A673 (cell line): Measurements from ENCODE around the gene LRRC2. TPM values are rescaled to one million over a fixed set of nuclear protein-coding genes. Genes with fewer than 3 reads are reported as not detected.

Experiments used
- Bru-seq: library from RNA; stranded (reverse); fragments of 400-500 nt; gene quantifications from one replicate; lab custom pipeline; 2021; lab: Mats Ljungman, UMichigan
- BruChase-seq, 2 experiments: library from RNA; stranded (reverse); fragments of 400-500 nt; gene quantifications; one replicate each; lab custom pipeline; 2021; lab: Mats Ljungman, UMichigan
- BruUV-seq: library from RNA; stranded (reverse); fragments of 400-500 nt; replicated peaks from 2 replicates; lab custom pipeline; 2021; lab: Mats Ljungman, UMichigan
- CTCF ChIA-PET: fragments of 300-600 bp; sonication (Branson Sonifier 250); formaldehyde crosslinking; loops from one replicate; lab custom pipeline; 2022; ENCODE audit warnings: antibody characterized with exemption; lab: Charles Lee
- POLR2A ChIA-PET: fragments of 300-600 bp; sonication (Branson Sonifier 250); formaldehyde crosslinking; loops from one replicate; lab custom pipeline; 2022; ENCODE audit warnings: antibody characterized with exemption; ENCODE audit not compliant: low non-redundant PET; lab: Charles Lee
- DNase-seq: peaks from one replicate; pipeline ENCODE4 v3.0.0-alpha.2; 2015; ENCODE audit warnings: low spot score
- H3K27ac ChIP-seq: fragments of 200-600 bp; sonication (generic); 2 replicates; pipeline ENCODE4 v1.5.1; 2016; ENCODE audit warnings: mixed run types, low read depth, mild to moderate bottlenecking, mixed read lengths, antibody characterized with exemption, low read length; ENCODE audit not compliant: poor library complexity, severe bottlenecking
- H3K27me3 ChIP-seq: fragments of 200-600 bp; sonication (generic); replicated peaks from 2 replicates; pipeline ENCODE4 v1.6.1; 2017; ENCODE audit warnings: mixed run types, low read depth, mild to moderate bottlenecking, mixed read lengths, antibody characterized with exemption, low read length; ENCODE audit not compliant: insufficient read depth, poor library complexity
- H3K36me3 ChIP-seq: fragments of 200-600 bp; sonication (generic); 2 replicates; pipeline ENCODE4 v1.6.1; 2016; ENCODE audit warnings: mixed run types, mild to moderate bottlenecking, mixed read lengths, antibody characterized with exemption, low read length; ENCODE audit not compliant: insufficient read depth, poor library complexity, severe bottlenecking
- H3K4me1 ChIP-seq: fragments of 200-600 bp; sonication (generic); 2 replicates; pipeline ENCODE4 v1.6.1; 2017; ENCODE audit warnings: mixed run types, mild to moderate bottlenecking, mixed read lengths, antibody characterized with exemption, low read length; ENCODE audit not compliant: insufficient read depth, poor library complexity, severe bottlenecking
- H3K4me3 ChIP-seq: fragments of 200-600 bp; sonication (generic); 2 replicates; pipeline ENCODE4 v1.5.1; 2016; ENCODE audit warnings: low read depth, mixed run types, mild to moderate bottlenecking, mixed read lengths, low read length; ENCODE audit not compliant: poor library complexity, severe bottlenecking
- H3K9me3 ChIP-seq: fragments of 200-600 bp; sonication (generic); 2 replicates; pipeline ENCODE4 v1.6.1; 2016; ENCODE audit warnings: mixed run types, low read depth, mild to moderate bottlenecking, mixed read lengths, antibody characterized with exemption, low read length; ENCODE audit not compliant: poor library complexity, severe bottlenecking
- EZH2 ChIP-seq: fragments of 200-600 bp; sonication (generic); IDR thresholded peaks from 2 replicates; pipeline ENCODE4 v1.6.1; 2017; ENCODE audit warnings: borderline replicate concordance, low read depth, mild to moderate bottlenecking, mixed read lengths, antibody characterized with exemption, low read length; ENCODE audit not compliant: poor library complexity, severe bottlenecking
- intact Hi-C: fragments of 100-400 bp; cut with micrococcal nuclease; formaldehyde crosslinking; loops from one replicate; pipeline ENCODE4 v1.10.0; 2022; ENCODE audit not compliant: unreplicated experiment
- long read RNA-seq: library from polyadenylated mRNA; stranded (forward); transcript quantifications from one replicate; pipeline ENCODE4 v2.0.0, GENCODE V29; 2022
- total RNA-seq: library from RNA; stranded (reverse); gene quantifications from 2 replicates; pipeline ENCODE4 v1.2.3, GENCODE V29; 2021
- TF ChIP-seq, protein P1 (sequence below): fragments of 300-800, 200-600 bp; sonication (generic); conservative IDR thresholded peaks from 2 replicates; pipeline ENCODE4 v1.5.1; 2017; ENCODE audit warnings: low read depth, mild to moderate bottlenecking, antibody characterized with exemption, low read length, moderate library complexity, mixed read lengths

Gene LRRC2, protein sequence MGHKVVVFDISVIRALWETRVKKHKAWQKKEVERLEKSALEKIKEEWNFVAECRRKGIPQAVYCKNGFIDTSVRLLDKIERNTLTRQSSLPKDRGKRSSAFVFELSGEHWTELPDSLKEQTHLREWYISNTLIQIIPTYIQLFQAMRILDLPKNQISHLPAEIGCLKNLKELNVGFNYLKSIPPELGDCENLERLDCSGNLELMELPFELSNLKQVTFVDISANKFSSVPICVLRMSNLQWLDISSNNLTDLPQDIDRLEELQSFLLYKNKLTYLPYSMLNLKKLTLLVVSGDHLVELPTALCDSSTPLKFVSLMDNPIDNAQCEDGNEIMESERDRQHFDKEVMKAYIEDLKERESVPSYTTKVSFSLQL
- 0.24 and 0.28 TPM in 2 replicates for total RNA-seq
- Bru-seq, nascent RNA = percentile 15 among the genes with signal in this experiment
- BruChase-seq, experiment 1, labeled RNA remaining after a 2-hour chase = percentile 13 among the genes with signal in this experiment
- percentile 20 among the genes with signal in this experiment for BruChase-seq, experiment 2, labeled RNA remaining after a 6-hour chase
- long read RNA-seq = 0 reads

DNA sequence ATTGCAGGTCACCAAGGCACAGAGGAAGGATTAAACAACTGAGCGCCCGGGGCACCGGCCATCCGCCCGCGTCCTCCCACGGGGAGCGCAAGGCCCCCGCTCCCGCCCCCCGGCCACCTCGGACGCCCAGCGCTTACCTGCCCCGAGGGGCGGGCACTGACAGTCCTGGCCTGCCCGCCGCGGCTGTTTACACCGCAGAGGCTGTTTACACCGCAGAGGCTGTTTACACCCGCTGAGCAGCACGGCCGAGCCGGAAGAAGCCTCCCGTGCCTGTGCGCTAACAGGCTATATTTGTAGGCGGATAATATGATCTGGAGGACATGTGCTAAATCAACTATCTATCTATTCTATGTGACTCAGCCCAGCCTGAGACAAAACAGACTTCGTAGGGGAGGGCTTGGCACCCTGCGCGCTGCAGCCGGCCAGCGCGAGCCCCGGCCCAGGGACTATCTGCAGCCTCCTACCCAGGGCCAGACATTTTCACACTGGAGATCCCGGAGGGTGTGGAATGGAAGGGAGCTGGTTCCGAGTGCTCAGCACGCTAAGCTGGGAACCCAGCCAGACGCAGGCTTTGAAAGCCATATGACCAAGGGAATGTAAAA is at the start of gene LRRC2:
LRRC2 (minus strand) TSS at position 263 of the 602 bp plus-strand sequence. CDS start 14,711 bp downstream, outside the sequence.
- Histone ChIP-seq H3K4me3 (peak within 1 kb of the TSS; percentile 39), H3K27me3 (no peaks in the 10 kb centered on the region), H3K27ac (no peak within 1 kb of the TSS), H3K4me1 (no peaks in the 10 kb centered on the region), H3K9me3 (no peaks in the 10 kb centered on the region), H3K36me3 (no peaks in the 10 kb centered on the region)
- TF ChIP-seq EZH2 = no peak
- TF ChIP-seq, protein P1, sequence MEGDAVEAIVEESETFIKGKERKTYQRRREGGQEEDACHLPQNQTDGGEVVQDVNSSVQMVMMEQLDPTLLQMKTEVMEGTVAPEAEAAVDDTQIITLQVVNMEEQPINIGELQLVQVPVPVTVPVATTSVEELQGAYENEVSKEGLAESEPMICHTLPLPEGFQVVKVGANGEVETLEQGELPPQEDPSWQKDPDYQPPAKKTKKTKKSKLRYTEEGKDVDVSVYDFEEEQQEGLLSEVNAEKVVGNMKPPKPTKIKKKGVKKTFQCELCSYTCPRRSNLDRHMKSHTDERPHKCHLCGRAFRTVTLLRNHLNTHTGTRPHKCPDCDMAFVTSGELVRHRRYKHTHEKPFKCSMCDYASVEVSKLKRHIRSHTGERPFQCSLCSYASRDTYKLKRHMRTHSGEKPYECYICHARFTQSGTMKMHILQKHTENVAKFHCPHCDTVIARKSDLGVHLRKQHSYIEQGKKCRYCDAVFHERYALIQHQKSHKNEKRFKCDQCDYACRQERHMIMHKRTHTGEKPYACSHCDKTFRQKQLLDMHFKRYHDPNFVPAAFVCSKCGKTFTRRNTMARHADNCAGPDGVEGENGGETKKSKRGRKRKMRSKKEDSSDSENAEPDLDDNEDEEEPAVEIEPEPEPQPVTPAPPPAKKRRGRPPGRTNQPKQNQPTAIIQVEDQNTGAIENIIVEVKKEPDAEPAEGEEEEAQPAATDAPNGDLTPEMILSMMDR = no peak
- CTCF ChIA-PET = no interaction called here
- DNase-seq = peak; percentile 34
- intact Hi-C loops = no loop called here
- no TSS peak for BruUV-seq
- POLR2A ChIA-PET = no interaction called here

GRCh38 chr3:46615050-46615775 is 49.1 kb upstream of the LRRC2 start:
- no TSS peak for BruUV-seq
- H3K9me3 ChIP-seq = no peaks in the 10 kb centered on the region
- ChIA-PET CTCF (no interaction called here), POLR2A (no interaction called here)
- no peak overlapping the region for H3K27ac ChIP-seq
- no peaks in the 10 kb centered on the region for H3K4me1 ChIP-seq
- DNase-seq = no peak
- TF ChIP-seq, protein P1 = no peak
- TF ChIP-seq EZH2 = no peak
- H3K27me3 ChIP-seq = no peaks in the 10 kb centered on the region
- no peaks in the 10 kb centered on the region for H3K36me3 ChIP-seq
- H3K4me3 ChIP-seq = no peak overlapping the region
- intact Hi-C loops = no loop called here

GRCh38 chr3:46614431-46614830 is 48.3 kb upstream of the LRRC2 start:
- Histone ChIP-seq H3K4me1 (no peaks in the 10 kb centered on the region), H3K27ac (no peak overlapping the region), H3K9me3 (no peaks in the 10 kb centered on the region), H3K36me3 (no peaks in the 10 kb centered on the region), H3K27me3 (no peaks in the 10 kb centered on the region), H3K4me3 (no peak overlapping the region)
- intact Hi-C loops = no loop called here
- ChIA-PET CTCF (no interaction called here), POLR2A (no interaction called here)
- DNase-seq = no peak
- TF ChIP-seq, protein P1 = no peak
- TF ChIP-seq EZH2 = no peak
- no TSS peak for BruUV-seq
